Urothelium cell line (cell line): ENCODE measurements around the gene ADCY5.

ENCODE experiments used
- DNase-seq: peaks from one replicate; pipeline ENCODE4 v3.0.0; 2011; ENCODE audit warnings: low spot score, mixed read lengths
- FAIRE-seq: peaks from 2 replicates; lab custom pipeline; 2011; peaks lifted over from hg19 to GRCh38; lab: Jason Lieb, UNC

ADCY5 gene

DNA sequence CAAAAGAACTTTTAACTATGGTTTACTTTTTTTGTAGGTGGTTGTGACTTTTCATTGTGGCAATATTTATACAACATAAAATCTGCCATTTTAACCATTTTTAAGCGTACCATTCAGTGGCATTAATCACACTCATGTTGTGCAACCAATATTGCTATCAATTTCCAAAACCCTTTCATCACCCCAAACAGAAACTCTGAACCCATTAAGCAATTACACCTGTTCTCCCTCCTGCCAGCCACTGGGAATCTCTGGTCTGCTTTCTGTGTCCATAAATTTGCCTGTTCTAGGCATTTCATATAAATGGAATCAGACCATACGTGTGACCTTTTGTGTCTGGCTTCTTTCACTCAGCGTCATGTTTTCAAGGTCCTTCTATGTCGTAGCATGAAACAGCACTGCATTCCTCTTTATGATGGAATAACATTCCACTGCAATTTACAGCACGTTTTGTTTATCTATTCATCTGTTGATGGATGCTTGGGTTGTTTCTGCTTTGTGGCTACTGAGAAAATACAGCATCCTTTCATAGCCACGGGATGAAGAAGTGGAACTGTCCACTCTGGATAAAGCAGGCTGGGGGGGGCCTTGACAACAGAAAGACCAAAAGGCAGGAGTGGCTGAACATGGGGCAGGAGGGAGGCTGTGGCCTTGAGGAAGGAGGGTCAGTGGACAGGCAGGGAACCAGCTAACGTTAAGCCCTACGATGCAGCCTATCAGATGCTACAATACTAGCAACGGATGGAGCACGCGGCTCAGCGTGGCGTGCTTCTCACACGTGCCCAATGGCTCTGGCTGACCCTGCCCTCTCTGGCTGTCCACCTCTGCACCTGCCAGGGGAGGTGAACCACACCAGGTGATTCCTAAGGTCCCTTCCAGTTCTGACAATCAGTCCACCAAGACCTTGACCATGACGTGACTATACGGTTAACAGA lies 136.3 kb downstream of the ADCY5 start:
- peak; percentile 30 for FAIRE-seq
- no peak for DNase-seq

DNA sequence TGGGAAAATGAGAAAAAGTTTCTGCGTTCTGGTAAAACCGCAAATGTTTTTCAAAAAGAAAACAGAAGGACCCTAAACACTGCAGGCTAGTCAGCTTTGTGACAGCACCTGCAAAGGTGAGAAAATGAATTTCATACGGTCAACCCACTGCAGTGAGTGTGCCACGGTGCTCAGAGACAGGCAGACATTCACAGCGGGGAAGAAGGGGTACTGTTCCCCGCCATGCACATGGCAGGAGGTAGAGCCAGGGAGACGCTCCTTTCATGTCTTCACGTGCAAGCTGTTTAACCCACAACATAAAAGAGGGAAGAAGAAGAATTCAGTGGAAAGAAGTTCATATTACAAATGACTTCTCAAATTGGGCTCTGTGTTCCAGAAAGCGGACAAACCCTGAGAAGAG lies 137.7 kb downstream of the ADCY5 start:
- no peak for FAIRE-seq
- DNase-seq = no peak

DNA sequence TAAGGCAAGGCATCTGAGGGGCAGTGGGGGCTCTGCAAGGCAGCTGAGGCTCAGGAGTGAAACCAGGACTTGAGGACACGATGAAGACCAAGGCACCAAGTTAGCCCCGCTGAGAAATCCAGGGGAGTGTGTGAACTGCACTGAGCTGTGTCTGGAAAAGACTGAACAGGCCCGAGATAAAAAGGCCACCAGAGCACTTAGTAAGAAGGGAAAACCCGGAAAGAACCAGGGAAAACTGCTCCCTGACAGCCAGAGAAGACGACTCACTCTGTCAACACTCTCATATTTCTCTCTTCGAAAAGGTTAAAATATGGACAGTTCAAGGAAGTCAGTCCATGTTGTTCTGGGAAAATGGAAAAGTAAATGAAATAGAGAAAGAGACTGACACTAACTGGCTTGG lies 138.1 kb downstream of the ADCY5 start:
- DNase-seq = no peak
- FAIRE-seq = no peak

DNA sequence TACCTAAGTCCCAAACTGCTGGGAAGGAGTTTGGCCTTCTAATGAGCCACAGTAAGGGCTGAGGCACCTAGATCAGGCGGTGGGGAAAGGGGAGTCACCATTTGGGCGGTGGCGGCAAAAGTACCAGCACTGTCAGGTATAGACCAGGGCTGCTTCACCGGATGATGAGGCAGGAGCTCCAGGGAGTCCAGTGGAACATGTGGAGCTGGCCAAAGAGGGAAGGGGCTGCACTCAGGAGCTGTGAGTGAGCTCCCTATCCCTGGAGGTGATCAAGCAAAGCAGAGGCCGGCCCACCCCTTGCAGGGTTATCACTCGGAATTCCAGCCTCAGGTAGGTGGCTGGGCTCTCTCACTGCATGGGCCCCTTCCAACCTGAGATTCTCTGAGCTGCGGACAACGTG lies 138.7 kb downstream of the ADCY5 start:
- FAIRE-seq = no peak
- DNase-seq = no peak

DNA sequence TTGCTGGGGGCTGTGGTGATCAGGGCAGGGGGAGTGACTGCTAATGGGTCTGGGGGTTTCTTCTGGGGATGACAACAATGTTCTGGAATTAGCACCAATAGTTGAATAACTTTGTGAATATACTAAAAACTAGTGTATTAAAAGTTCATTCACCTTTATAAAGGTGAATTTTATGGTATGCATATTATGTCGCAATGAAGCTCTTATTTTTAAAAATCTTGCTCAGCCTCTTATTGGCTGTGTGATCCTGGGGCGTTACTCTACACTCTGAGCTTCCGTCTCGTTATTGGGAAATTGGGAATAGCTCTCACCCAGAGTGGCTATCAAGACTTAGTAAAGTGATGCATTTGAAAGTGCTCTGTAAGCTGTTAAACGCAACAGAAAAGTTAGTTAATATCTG lies 141.8 kb downstream of the ADCY5 start:
- FAIRE-seq = no peak
- no peak for DNase-seq

DNA sequence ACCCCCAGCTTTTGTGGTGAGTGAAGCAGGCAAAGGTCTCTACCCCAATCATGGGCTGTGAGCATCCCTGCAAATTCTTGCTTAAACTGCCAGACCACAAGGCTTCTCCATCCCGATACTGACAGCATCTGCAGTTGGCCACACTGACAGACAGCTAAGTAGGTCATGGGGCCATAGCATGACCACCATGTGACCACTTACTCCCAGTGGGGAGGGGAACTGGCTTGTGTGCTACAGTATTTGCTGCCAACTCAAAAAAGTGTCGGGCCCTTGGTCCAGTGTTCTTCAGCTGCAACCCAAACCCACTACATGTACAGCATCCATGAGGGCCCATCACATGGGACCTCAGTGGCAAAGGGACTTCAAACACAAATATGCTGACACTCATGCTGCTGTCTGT lies 143.7 kb downstream of the ADCY5 start:
- DNase-seq (no peak), FAIRE-seq (no peak)

DNA sequence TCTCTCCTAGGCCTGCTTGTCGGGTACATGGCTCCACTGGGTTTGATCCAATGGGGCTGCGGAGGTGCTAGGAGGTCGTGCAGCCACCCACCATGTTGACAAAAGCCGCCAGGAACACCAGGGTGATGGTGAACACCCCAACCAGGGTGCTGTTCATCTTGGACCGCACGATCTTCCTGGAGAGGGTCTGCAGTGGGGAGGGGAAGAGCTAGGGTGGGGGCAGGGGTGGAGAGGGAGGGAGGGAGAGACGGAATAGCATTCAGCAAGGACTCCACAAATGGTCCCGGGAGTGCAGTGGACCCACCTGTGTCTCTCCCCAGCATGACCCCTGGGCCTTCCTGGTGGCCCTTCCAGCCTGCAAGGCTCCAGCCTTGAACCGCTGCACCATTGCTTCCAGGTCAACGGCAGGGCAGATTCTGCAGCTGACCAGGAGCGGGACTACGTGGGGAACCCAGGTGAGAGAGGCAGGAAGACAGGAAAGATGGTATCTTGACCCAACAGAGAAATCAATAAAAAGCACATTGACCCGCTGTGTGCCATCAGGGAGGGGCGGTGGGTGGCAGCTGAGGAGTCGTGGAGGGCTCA lies 144.8 kb downstream of the ADCY5 start:
- DNase-seq = no peak
- no peak for FAIRE-seq

DNA sequence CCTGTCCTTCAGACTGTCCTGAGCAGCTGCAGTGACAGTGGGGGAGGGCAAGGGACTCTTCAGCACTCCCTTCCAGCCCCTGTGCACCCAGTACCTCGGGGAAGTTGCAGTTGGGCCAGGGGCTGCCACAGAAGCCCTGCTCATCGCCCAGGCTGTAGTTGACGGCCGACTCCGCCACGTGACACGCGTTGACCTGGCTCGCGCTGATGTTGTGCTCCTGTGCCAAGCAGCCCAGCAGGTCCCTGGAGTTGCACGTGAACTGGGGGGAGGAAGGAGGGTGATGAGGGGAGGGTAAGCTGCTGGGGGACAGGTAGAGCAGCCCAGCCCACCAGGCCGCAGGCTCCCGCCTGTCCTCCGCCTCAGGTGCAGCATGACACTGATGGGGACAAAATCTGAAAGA lies 145.9 kb downstream of the ADCY5 start:
- FAIRE-seq = peak; percentile 86
- DNase-seq = no peak

DNA sequence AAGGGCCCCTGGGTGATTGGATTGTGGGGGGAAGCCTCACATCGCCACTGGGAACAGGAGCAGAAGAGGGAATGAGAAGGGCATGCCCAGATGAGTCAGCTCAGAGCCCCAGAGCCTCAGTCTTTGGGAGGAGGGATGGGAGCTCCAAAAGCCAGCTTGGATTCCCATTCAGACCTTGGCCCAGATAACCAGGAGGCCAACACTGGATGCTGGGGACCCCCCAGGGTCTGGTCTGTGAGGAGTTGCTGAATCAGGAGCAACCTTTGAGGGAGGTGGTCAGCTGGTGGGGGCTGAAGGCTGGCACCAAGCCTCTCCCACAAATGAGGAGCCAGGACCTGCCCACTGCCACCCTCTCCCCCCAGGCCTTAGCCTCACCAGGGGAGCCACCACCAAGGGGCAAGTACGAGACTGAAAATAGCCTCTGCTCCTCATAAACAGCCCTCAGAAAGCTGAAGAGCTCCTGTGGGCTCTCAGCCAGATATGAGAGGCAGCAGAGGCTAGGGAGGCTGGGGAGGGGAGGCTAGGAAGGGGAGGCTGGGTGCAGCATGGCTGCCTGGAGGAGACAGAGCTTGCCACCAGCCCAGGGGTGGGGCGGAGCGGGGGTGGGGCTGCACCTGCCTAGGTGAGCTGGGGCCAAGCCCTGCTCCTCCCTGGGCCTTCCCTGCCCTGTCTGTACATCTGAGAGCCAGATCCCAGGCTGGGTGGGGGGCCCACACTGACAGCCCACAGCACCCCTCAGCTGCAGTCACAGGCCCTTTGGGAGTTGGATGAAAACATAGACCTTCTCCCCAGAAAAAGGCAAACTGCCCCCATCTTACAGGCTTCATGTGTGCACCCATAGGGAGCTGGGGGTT lies 147.3 kb downstream of the ADCY5 start:
- FAIRE-seq (no peak), DNase-seq (no peak)

DNA sequence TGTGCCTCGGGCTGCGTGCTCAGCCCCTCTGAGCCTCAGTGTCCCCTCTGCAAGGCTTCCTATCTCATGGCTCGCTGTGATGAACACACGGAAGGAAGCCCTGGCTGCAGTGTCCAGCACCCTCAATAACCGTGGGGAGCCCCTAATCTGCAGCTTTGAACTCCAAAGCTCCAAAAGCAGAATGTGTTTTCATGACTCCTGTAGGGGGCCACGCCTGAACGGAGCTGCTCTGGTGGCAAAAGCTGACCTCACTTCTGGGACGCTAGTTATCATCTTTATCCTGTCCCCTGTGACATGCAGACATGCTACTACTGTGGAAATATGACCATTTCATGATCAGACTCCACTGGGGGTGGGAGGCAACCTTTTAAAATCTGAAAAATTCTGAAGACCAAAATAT lies 148.3 kb downstream of the ADCY5 start:
- DNase-seq (no peak), FAIRE-seq (no peak)

DNA sequence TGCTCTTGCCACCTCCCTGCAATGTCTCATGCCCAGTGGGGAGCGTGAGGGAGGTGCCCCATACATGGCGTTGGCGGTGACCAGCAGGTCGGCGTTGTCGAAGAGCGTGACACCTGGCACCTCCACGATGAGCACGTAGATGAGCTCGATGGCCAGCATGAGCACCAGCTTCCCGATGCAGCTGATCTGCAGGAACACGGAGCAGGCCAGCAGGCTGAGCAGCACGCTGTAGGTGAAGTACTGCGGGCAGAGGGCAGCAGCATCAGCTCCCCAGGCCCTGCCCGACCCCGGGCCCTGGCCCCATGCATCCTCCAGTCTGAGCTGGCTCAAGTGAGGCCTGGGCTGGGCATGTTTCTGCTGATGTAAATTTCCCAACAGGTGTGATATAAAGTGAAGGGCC lies 148.8 kb downstream of the ADCY5 start:
- FAIRE-seq = no peak
- no peak for DNase-seq

DNA sequence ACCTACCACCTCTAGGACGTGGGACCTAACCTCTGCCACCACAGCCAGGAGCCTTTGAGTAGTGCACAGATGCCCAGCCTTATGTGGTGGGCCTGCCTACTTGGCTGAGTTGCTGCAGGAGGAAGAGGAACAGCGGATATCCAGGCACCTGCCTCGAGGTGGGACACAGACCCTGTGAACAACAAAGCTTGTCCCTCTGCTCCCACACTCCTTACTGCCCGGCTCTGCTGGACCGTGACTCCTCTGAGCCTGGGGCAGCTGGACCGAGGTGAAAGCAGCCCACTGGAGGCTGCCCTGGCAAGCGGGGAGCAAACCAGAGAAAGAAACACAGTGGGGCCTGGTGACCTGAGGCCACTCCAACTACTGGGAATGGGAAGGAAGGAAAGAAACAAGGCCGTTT lies 149.3 kb downstream of the ADCY5 start:
- FAIRE-seq (no peak), DNase-seq (no peak)

DNA sequence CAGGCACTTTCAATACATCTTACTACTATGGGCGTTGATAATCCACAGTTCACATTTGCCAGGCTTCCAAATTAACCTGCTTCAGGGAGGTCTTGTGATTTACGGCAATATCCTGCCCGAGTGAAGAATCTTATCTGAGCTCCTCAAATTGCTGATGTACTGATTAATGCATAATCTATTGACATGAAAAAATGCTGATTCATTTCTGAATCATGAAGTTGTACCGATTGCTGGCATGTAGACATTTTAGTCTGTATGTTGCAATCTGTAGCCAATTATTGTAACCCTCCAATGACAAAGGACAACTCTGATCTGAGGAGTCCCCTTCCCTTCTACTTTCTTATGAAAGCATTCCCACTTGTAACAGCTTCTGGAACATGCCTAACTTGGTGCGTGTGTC lies 150.0 kb downstream of the ADCY5 start:
- FAIRE-seq = no peak
- no peak for DNase-seq

DNA sequence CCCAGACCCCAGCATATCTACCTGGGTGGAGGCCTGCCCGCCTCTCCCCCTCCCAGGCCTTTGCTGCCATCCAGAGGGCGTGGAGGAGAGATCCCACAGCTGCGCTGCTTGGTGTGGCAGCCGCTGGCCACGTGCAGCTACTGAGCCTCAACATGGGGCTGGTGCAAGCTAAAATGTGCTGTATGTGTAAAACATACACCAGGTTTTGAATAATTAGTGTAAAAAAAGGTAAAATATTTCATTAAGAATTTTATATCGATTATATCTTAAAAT lies 151.3 kb downstream of the ADCY5 start:
- no peak for DNase-seq
- no peak for FAIRE-seq

DNA sequence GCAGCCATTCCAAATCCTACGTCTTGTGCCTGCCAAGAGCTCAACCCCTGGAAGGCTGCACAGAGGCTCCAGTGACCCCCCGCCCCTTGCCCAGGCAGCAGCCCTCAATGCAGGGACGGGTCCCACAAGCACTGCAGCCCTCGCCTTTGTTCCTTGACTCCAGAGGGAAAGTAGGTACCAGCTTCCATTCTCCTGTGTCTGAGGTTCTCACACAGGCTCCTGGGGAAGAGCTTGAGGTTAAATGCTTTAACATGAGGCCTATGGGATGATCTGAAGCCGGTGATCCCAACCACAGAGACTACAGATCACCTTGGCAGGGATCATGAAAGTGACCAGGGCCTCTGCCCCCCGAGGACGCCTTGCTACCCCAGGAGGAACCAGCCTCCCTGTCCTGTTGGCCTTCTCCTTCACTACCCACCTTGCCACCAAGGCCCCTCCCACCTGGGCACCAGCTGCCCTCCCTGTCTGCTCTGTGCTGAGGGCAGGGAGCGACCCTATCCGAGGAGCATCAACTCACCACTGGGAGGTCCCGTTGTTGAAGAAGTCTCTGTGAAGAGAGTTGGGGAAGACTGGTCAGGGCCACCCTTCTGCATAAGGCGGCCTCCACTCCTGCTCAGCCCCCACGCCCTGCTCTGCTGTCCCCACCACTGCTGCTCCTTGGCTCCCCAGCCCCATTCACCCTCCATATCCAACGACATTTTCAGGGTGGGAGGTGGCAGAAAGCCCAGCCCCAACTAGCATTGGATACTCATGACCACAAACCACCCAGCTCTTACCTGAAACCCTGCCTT lies 151.9 kb downstream of the ADCY5 start:
- DNase-seq (no peak), FAIRE-seq (no peak)

DNA sequence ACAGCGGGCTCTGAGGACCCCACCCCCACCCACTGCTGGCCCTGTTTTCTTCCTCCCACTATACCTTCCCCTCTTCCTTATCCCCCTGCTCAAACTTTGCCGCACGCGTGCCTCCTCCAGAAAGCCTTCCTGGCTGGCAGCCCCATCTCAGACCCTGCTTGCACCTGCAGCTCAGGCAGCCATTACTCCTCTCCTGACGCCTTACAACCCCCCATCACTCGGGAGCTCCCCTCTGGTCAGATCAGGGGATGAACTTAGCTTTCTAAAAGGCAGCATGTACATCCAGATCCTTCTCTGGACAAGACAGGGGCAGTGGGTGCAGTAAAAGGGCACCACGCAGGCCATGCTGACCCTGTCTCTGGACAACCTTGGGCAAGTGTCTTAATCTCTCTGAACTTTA lies 152.6 kb downstream of the ADCY5 start:
- FAIRE-seq (no peak), DNase-seq (no peak)

DNA sequence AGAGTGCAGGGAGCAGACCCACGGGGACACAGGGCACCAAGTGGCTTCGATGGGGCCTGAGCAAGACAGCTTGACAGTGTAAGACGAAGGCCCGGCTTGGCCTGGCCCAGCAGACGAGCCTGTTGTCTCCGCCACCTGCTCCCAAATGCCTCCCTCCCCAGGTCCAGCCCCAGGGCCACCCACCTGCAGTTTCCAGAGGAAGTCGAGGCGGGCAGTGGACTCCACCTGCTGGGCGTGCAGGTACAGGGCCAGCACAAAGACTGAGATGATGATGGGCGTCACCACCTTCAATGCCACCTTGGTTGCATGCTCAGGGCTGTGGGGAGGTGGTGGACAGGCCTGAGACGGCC lies 153.0 kb downstream of the ADCY5 start:
- no peak for FAIRE-seq
- DNase-seq = no peak

DNA sequence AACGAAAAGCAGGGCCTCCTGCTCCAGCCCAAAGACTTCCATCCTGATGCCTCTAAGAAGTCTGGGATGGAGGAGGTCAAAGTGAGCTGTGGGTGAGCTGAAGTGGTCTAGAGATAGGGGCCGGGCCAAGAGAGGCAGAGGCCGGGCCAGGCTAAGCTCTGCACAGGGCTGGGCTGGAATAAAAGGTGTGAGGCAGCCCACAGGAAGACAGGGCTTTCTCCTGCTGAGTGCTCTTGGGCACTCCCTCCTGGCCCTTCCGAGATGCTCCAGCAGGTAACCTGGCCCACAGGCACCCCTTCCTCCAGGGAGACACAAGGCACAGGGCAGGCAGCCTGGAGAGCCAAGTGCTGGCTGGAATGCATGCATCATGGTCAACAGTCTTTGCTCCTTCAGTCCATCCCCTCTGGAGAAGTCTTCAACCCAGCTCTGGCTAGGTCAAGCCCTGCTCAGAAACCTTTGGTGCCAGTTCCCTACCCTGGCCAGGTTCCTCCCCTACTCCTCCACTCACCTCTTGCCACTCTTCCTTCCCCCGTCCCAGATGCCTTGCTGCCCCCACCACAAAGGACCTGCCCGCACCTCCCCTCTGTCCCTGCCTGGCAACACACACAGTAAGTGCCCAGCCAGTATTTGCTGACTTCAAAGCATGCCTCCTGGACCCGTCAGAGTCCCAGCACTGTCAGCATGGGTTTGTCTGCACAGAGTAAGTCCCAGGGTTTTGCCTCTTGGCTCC lies 153.6 kb downstream of the ADCY5 start:
- DNase-seq = no peak

DNA sequence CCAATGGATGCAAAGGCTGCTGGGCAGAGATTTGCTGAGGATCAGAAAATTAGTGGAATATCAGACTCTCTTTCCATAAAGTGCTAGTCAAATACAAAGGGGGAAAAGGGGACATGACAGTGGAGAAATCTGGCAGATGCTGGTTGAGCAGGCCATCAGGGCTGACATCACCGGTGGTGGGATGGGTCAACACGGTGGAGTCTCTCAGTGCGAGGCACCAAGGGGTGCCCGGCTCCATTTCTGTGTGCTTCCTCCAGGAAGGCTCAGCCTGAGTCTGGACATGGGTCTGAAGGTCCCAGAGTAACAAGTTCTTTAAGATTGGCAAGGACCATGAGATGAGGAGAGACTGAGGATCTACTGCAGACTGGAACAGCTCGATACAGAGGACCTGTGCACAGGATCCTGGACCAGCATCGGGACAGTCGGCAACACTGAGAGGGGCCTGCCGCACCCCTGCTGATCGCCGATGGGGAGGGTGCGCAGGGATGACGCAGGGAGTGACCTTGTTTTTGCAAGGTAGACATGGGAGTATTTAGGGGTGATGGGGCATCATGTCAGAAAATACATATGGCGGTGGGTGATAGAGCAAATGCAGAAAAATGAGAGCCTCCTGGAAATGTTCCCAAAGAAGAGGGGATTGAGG lies 154.5 kb downstream of the ADCY5 start:
- DNase-seq (no peak), FAIRE-seq (no peak)

More for the DNA sequence above, 153.6 kb downstream of the ADCY5 start:
- no peak for FAIRE-seq
